VCaP (cell line): Measurements from ENCODE around the gene NEXN.

Source experiments
- H3K27ac ChIP-seq: fragments of 450-650 bp; 2 replicates; pipeline ENCODE4 v1.5.1; 2017
- CTCF ChIP-seq: fragments of 450-650 bp; conservative IDR thresholded peaks from 2 replicates; pipeline ENCODE4 v1.5.1; 2017; ENCODE audit warnings: mild to moderate bottlenecking, moderate library complexity

Gene NEXN

GRCh38 chr1:77966291-77966690, 77.9 kb downstream of the NEXN start:
- H3K27ac ChIP-seq: no peak overlapping the region
- TF ChIP-seq CTCF: no peak

- H3K27ac ChIP-seq: no peak overlapping the region
- no peak for TF ChIP-seq CTCF
These were observed 81.8 kb downstream of the NEXN start for GRCh38 chr1:77970192-77970591.

GRCh38 chr1:77972080-77972479, 83.7 kb downstream of the NEXN start:
- no peak for TF ChIP-seq CTCF
- no peak overlapping the region for H3K27ac ChIP-seq

GRCh38 chr1:77975386-77975785, 87.0 kb downstream of the NEXN start:
- TF ChIP-seq CTCF: no peak

GRCh38 chr1:77975907-77976306, 87.5 kb downstream of the NEXN start:
- no peak for TF ChIP-seq CTCF
- peak overlapping the region; percentile 98; the same call in 1 of the 2 replicates for H3K27ac ChIP-seq

More at GRCh38 chr1:77975386-77975785, 87.0 kb downstream of the NEXN start:
- peak overlapping the region; percentile 98; the same call in 1 of the 2 replicates for H3K27ac ChIP-seq

- peak overlapping the region; percentile 98 for H3K27ac ChIP-seq
- no peak for TF ChIP-seq CTCF
These were observed 88.1 kb downstream of the NEXN start for GRCh38 chr1:77976433-77977076.

- peak overlapping the region; percentile 98 for H3K27ac ChIP-seq
- no peak for TF ChIP-seq CTCF
These were observed 89.5 kb downstream of the NEXN start for GRCh38 chr1:77977989-77978292.
